22Rv1 (cell line): ENCODE measurements around the gene HEXD.

Experiments used
- CTCF ChIP-seq: fragments of 450-650 bp; IDR thresholded peaks from 2 replicates; pipeline ENCODE4 v1.5.1; 2017; ENCODE audit warnings: mild to moderate bottlenecking
- ZFX ChIP-seq: fragments of 450-650 bp; IDR thresholded peaks from 2 replicates; pipeline ENCODE4 v1.6.1; 2017; ENCODE audit warnings: antibody characterized with exemption, borderline replicate concordance

DNA sequence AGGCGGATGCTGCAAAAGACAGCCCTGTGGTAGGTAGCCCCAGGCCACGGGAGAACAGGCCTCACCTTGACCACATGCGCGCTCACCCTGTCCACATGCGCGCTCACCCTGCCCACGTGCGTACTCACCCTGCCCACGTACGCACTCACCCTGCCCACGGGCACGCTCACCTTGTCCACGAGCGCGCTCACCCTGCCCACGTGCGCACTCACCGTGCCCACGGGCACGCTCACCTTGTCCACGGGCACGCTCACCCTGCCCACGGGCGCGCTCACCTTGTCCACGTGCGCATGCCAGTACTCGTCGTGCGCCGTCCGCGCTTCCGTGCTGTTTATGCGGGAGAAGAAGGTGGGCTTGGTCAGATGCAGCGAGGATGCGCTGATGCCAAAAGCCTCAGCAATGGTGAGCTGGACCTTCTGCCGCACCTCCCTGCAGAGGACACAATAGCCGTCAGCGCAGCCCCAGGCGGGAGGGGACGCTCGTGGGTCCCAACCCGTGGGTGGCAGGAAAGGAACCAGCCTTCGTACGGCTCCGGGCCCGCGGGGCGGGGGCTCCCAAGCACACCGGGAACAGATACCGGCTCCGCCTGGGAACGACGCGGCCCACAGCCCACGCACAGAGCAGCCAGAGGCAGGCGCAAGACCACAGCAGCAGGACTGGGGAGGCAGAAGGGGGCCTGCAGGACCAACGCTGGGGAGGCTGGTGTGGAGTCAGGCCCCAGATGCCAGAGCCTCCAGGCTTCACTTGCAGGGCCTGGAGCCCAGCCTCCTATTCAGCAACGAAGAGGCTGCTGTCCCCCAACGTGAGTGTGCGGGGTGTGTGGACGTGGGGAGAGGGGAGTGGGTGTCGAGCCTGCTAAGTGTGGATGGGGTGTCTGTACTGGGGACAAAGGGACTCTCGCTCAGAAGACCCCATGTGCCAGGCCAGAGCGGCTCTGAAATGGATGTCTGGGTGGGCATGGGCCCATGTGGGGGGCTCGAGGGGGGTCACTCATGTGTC lies 14.2 kb upstream of the HEXD start:
- TF ChIP-seq CTCF (no peak), ZFX (no peak)
